ENCODE measurements around the gene ZNF611.

DNA sequence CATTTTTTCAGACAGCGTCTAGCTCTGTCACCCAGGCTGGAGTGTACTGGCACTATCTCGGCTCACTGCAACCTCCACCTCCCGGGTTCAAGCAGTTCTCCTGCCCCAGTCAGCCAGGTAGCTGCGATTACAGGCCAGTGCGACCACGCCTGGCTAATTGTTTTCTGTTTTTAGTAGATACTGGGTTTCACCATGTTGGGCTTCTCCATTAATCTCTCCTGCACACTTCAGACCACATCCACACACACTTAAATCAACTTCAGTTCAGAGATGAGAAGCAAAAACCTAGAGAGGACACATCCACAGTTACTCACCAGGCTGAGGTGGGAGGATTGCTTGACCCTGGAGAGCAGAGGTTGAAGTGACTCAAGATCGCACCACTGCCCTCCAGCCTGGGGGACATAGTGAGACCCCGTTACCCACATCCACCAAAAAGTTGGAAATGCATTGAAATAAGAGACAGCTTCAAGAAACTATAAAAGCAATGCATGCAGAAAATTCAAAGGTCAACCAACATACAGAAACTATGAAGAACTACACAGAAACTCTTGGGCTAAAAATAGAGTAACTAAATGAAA is 42.3 kb downstream of the ZNF611 start:
- TF ChIP-seq, protein P1, sequence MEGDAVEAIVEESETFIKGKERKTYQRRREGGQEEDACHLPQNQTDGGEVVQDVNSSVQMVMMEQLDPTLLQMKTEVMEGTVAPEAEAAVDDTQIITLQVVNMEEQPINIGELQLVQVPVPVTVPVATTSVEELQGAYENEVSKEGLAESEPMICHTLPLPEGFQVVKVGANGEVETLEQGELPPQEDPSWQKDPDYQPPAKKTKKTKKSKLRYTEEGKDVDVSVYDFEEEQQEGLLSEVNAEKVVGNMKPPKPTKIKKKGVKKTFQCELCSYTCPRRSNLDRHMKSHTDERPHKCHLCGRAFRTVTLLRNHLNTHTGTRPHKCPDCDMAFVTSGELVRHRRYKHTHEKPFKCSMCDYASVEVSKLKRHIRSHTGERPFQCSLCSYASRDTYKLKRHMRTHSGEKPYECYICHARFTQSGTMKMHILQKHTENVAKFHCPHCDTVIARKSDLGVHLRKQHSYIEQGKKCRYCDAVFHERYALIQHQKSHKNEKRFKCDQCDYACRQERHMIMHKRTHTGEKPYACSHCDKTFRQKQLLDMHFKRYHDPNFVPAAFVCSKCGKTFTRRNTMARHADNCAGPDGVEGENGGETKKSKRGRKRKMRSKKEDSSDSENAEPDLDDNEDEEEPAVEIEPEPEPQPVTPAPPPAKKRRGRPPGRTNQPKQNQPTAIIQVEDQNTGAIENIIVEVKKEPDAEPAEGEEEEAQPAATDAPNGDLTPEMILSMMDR (IDR thresholded peaks at IDR 0.05) = no peak
- no peak for TF ChIP-seq POLR2A (IDR thresholded peaks at IDR 0.05)
